K562 (cell line): ENCODE measurements around the gene PRIM1. TPM values are rescaled to one million over a fixed set of nuclear protein-coding genes. Genes with fewer than 3 reads are reported as not detected.

Source experiments
- DPF2 ChIP-seq: fragments of 450-650 bp; IDR thresholded peaks from 2 replicates; pipeline ENCODE4 v1.6.1; 2016
- FOXJ2 ChIP-seq: fragments of 200-800 bp; sonication (Bioruptor generic); IDR thresholded peaks from 2 replicates; pipeline ENCODE4 v1.6.1; 2016; ENCODE audit warnings: missing genetic modification characterization, missing compliant biosample characterization
- HMG20A ChIP-seq: fragments of 450-650 bp; formaldehyde crosslinking; conservative IDR thresholded peaks from 2 replicates; pipeline ENCODE4 v1.4.0; 2020; ENCODE audit warnings: mild to moderate bottlenecking, mixed read lengths
- KLF6 ChIP-seq: fragments of 250-450 bp; sonication (Bioruptor Pico); IDR thresholded peaks from 2 replicates; pipeline ENCODE4 v1.4.0; 2020; ENCODE audit warnings: mild to moderate bottlenecking, moderate library complexity, borderline replicate concordance
- NCOA4 ChIP-seq: fragments of 450-650 bp; IDR thresholded peaks from 2 replicates; pipeline ENCODE4 v1.6.1; 2018; ENCODE audit warnings: mild to moderate bottlenecking; ENCODE audit not compliant: partially characterized antibody
- NR2C1 ChIP-seq, 2 experiments: fragments of 450-650 bp; IDR thresholded peaks; 2 replicates each; pipeline ENCODE4 v1.6.1; 2017; ENCODE audit warnings: mild to moderate bottlenecking in 2 of 2, antibody characterized with exemption in 1 of 2, inconsistent platforms in 1 of 2, missing compliant biosample characterization in 1 of 2, missing genetic modification characterization in 1 of 2
- ZNF197 ChIP-seq: fragments of 200-800 bp; sonication (Bioruptor generic); IDR thresholded peaks from 2 replicates; pipeline ENCODE4 v1.6.1; 2016; ENCODE audit warnings: low read depth, missing genetic modification characterization, missing compliant biosample characterization
- ZNF408 ChIP-seq: fragments of 250-450 bp; sonication (Bioruptor Pico); IDR thresholded peaks from 2 replicates; pipeline ENCODE4 v1.4.0; 2020; ENCODE audit warnings: low read depth, mild to moderate bottlenecking, moderate library complexity
- ZNF75A ChIP-seq: fragments of 450-650 bp; formaldehyde crosslinking; IDR thresholded peaks from 2 replicates; pipeline ENCODE4 v1.4.0; 2020; ENCODE audit warnings: mild to moderate bottlenecking
- polyA plus RNA-seq, 8 experiments: library from polyadenylated mRNA; depleted of rRNA in 4 of 8; stranded (reverse) in 5 of 8; unstranded in 3 of 8; fragments of >200 nt; fragmentation: Nextera tagmentation in 2 of 8; fragmentation: Illumina TruSeq in 1 of 8; extraction: Ambion mirVana in 2 of 8; extraction: Trizol in 1 of 8; gene quantifications; 2 replicates each; pipeline versions ENCODE4 v1.2.1 to v1.2.3, GENCODE V29; 2011 to 2014; ENCODE audit warnings: inconsistent platforms in 1 of 8, missing spikeins in 1 of 8
- total RNA-seq, 7 experiments: library from RNA; depleted of rRNA in 6 of 7; stranded (reverse); fragments of >200 nt in 6 of 7; fragmentation: Illumina TruSeq in 2 of 7; extraction: Trizol in 2 of 7; gene quantifications; 2 replicates each; pipeline versions ENCODE4 v1.2.1 to v1.2.3, GENCODE V29; 2011 to 2021; ENCODE audit warnings: low replicate concordance in 1 of 7
- TF ChIP-seq, protein P1 (sequence below): fragments of 450-650 bp; formaldehyde crosslinking; IDR thresholded peaks from 2 replicates; pipeline ENCODE4 v1.4.0; 2022; ENCODE audit warnings: mild to moderate bottlenecking, moderate library complexity
- TF ChIP-seq, protein P2 (sequence below): conservative IDR thresholded peaks from 2 replicates; pipeline ENCODE4 v1.6.1; 2011; ENCODE audit warnings: low read depth, mild to moderate bottlenecking, low read length; ENCODE audit not compliant: control insufficient read depth
- TF ChIP-seq, protein P3 (sequence below): fragments of 450-650 bp; formaldehyde crosslinking; IDR thresholded peaks from 2 replicates; pipeline ENCODE4 v1.4.0; 2020; ENCODE audit warnings: mild to moderate bottlenecking
- TF ChIP-seq, protein P4 (sequence below): sonication (generic); formaldehyde crosslinking; IDR thresholded peaks from 2 replicates; pipeline ENCODE4 v1.9.0; 2022; ENCODE audit warnings: mild to moderate bottlenecking, missing genetic modification reagents
- TF ChIP-seq, protein P5 (sequence below): fragments of 450-650 bp; formaldehyde crosslinking; IDR thresholded peaks from 2 replicates; pipeline ENCODE4 v1.4.0; 2020; ENCODE audit warnings: mild to moderate bottlenecking, moderate library complexity
- TF ChIP-seq, protein P6 (sequence below): fragments of 450-650 bp; formaldehyde crosslinking; conservative IDR thresholded peaks from 2 replicates; pipeline ENCODE4 v1.4.0; 2022; ENCODE audit warnings: mild to moderate bottlenecking, missing genetic modification characterization
- TF ChIP-seq, protein P7 (sequence below): sonication (generic); formaldehyde crosslinking; IDR thresholded peaks from 2 replicates; pipeline ENCODE4 v1.8.0; 2022; ENCODE audit warnings: mild to moderate bottlenecking, low read depth, missing genetic modification reagents
- TF ChIP-seq, protein P8 (sequence below): fragments of 450-650 bp; IDR thresholded peaks from one replicate; pipeline ENCODE4 v1.6.1; 2018; ENCODE audit warnings: mild to moderate bottlenecking, moderate library complexity; ENCODE audit not compliant: partially characterized antibody

PRIM1 gene
- total and polyA plus RNA-seq, 9 of the 15 experiments (the other 6 are each of a cell fraction or from before 2014, with no cell fraction given), result 67.2 to 179 (median 140) TPM

DNA sequence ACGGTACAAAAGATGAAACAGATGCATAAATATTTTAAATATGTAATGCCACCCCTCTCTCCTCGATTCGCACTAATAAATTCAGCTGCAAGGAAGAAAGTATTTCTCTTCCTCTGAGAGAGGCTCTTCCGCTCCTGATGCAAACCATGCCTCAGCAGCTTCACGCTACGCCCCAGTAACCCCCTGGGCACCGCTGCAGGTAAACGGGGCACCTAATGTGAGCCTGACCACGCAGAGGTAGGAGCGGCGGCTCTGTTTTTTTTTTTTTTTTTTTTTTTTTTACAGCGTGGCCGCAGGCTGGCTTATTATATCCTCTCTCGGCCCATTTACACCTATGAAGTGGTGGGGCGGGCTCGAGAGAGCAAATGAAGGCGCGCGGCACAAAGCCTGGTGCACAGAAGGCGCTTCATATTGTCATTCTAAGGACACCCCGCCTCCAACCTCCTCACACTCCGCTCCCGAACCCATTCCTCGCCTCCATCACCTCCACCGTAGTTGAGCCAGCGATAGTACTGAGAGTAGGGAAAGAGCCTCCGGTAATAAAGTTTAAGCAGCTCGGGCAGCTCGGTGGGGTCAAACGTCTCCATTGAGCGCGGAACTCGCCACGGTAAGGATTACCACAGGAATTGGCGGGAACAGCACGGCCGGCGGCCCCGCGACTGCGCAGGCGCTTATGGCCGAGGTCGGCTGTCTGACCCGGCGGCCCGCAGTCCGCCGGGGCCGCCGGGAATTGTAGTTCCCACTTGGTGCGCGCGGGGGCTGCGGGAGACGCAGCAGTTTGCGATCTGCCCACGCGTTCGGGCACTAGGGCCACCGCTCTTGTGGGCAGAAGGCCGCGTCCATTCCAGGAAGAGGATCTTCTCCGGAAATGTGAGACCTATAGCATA lies at the start of gene PRIM1 (continued):
- TF ChIP-seq, protein P1, sequence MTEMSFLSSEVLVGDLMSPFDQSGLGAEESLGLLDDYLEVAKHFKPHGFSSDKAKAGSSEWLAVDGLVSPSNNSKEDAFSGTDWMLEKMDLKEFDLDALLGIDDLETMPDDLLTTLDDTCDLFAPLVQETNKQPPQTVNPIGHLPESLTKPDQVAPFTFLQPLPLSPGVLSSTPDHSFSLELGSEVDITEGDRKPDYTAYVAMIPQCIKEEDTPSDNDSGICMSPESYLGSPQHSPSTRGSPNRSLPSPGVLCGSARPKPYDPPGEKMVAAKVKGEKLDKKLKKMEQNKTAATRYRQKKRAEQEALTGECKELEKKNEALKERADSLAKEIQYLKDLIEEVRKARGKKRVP (CRISPR knock-in tag), result no peak
- TF ChIP-seq HMG20A (CRISPR knock-in tag) (no peak), NCOA4 (no peak), NR2C1 (IDR thresholded peaks at IDR 0.05) (peak; percentile 96), NR2C1 (tag; IDR thresholded peaks at IDR 0.05) (peak; percentile 99), DPF2 (no peak), ZNF75A (CRISPR knock-in tag) (no peak), ZNF408 (CRISPR knock-in tag) (no peak), FOXJ2 (tag) (no peak), ZNF197 (no peak), KLF6 (CRISPR knock-in tag) (no peak)
- TF ChIP-seq, protein P2, sequence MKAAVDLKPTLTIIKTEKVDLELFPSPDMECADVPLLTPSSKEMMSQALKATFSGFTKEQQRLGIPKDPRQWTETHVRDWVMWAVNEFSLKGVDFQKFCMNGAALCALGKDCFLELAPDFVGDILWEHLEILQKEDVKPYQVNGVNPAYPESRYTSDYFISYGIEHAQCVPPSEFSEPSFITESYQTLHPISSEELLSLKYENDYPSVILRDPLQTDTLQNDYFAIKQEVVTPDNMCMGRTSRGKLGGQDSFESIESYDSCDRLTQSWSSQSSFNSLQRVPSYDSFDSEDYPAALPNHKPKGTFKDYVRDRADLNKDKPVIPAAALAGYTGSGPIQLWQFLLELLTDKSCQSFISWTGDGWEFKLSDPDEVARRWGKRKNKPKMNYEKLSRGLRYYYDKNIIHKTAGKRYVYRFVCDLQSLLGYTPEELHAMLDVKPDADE, result peak; percentile 97
- TF ChIP-seq, protein P3, sequence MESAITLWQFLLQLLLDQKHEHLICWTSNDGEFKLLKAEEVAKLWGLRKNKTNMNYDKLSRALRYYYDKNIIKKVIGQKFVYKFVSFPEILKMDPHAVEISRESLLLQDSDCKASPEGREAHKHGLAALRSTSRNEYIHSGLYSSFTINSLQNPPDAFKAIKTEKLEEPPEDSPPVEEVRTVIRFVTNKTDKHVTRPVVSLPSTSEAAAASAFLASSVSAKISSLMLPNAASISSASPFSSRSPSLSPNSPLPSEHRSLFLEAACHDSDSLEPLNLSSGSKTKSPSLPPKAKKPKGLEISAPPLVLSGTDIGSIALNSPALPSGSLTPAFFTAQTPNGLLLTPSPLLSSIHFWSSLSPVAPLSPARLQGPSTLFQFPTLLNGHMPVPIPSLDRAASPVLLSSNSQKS, result no peak
- TF ChIP-seq, protein P4, sequence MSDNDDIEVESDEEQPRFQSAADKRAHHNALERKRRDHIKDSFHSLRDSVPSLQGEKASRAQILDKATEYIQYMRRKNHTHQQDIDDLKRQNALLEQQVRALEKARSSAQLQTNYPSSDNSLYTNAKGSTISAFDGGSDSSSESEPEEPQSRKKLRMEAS (CRISPR knock-in tag), result peak; percentile 74
- TF ChIP-seq, protein P5, sequence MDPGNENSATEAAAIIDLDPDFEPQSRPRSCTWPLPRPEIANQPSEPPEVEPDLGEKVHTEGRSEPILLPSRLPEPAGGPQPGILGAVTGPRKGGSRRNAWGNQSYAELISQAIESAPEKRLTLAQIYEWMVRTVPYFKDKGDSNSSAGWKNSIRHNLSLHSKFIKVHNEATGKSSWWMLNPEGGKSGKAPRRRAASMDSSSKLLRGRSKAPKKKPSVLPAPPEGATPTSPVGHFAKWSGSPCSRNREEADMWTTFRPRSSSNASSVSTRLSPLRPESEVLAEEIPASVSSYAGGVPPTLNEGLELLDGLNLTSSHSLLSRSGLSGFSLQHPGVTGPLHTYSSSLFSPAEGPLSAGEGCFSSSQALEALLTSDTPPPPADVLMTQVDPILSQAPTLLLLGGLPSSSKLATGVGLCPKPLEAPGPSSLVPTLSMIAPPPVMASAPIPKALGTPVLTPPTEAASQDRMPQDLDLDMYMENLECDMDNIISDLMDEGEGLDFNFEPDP (CRISPR knock-in tag), result no peak
- TF ChIP-seq, protein P6, sequence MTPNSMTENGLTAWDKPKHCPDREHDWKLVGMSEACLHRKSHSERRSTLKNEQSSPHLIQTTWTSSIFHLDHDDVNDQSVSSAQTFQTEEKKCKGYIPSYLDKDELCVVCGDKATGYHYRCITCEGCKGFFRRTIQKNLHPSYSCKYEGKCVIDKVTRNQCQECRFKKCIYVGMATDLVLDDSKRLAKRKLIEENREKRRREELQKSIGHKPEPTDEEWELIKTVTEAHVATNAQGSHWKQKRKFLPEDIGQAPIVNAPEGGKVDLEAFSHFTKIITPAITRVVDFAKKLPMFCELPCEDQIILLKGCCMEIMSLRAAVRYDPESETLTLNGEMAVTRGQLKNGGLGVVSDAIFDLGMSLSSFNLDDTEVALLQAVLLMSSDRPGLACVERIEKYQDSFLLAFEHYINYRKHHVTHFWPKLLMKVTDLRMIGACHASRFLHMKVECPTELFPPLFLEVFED (CRISPR knock-in tag), result no peak
- TF ChIP-seq, protein P7, sequence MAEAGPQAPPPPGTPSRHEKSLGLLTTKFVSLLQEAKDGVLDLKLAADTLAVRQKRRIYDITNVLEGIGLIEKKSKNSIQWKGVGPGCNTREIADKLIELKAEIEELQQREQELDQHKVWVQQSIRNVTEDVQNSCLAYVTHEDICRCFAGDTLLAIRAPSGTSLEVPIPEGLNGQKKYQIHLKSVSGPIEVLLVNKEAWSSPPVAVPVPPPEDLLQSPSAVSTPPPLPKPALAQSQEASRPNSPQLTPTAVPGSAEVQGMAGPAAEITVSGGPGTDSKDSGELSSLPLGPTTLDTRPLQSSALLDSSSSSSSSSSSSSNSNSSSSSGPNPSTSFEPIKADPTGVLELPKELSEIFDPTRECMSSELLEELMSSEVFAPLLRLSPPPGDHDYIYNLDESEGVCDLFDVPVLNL, result 0 out of 2 replicates have a peak, but pooled peaks have one; percentile 44
- TF ChIP-seq, protein P8, sequence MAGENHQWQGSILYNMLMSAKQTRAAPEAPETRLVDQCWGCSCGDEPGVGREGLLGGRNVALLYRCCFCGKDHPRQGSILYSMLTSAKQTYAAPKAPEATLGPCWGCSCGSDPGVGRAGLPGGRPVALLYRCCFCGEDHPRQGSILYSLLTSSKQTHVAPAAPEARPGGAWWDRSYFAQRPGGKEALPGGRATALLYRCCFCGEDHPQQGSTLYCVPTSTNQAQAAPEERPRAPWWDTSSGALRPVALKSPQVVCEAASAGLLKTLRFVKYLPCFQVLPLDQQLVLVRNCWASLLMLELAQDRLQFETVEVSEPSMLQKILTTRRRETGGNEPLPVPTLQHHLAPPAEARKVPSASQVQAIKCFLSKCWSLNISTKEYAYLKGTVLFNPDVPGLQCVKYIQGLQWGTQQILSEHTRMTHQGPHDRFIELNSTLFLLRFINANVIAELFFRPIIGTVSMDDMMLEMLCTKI, result no peak
